Stomach (tissue), 9 donors: ENCODE data around the gene CPED1. TPM values are rescaled to one million over a fixed set of nuclear protein-coding genes. Genes with fewer than 3 reads are reported as not detected.
"Not testable (repeated sequence)": the region's sequence is repeated elsewhere in the genome, so short reads cannot be mapped to it uniquely, and the experiment has no call there.

Source experiments
- DNase-seq, 2 donors: peaks; one replicate each; pipeline versions ENCODE4 v3.0.0 to v3.0.0-alpha.2; 2013 to 2019
- H3K27ac ChIP-seq, 5 donors: fragments of 200-600 bp in 4 of 5; sonication (generic) in 4 of 5; one replicate each; pipeline ENCODE4 v1.5.1; 2013 to 2019; ENCODE audit warnings: mild to moderate bottlenecking in 1 of 5, moderate library complexity in 1 of 5
- H3K27me3 ChIP-seq, 3 donors: fragments of 200-600 bp; sonication (generic); one replicate each; pipeline ENCODE4 v1.5.1; 2017 to 2019; ENCODE audit warnings: mixed run types in 1 of 3
- H3K36me3 ChIP-seq, 4 donors: fragments of 200-600 bp; sonication (generic); 1 replicate in 3 of 4; 2 replicates in 1 of 4; pipeline ENCODE4 v1.5.1; 2016 to 2019
- H3K4me1 ChIP-seq, 4 donors: fragments of 200-600 bp; sonication (generic); one replicate each; pipeline ENCODE4 v1.5.1; 2016 to 2019
- H3K4me3 ChIP-seq, 4 donors: fragments of 200-600 bp; sonication (generic) in 3 of 4; one replicate each; pipeline ENCODE4 v1.5.1; 2016 to 2019; ENCODE audit warnings: mild to moderate bottlenecking in 1 of 4
- H3K9me3 ChIP-seq, 4 donors: fragments of 200-600 bp; sonication (generic); one replicate each; pipeline ENCODE4 v1.5.1; 2016 to 2019
- CTCF ChIP-seq, 7 experiments: fragments of 450-650 bp in 4 of 7; fragments of 200-600 bp in 3 of 7; sonication (generic) in 3 of 7; IDR thresholded peaks; one replicate each; pipeline ENCODE4 v1.5.1; 2016 to 2019; ENCODE audit warnings: antibody characterized with exemption in 7 of 7, control low read depth in 2 of 7, mild to moderate bottlenecking in 1 of 7
- EP300 ChIP-seq: sonication (generic); formaldehyde crosslinking; IDR thresholded peaks from one replicate; pipeline ENCODE4 v1.6.1; 2017; ENCODE audit warnings: antibody characterized with exemption
- POLR2A ChIP-seq, 4 donors: fragments of 450-650 bp; IDR thresholded peaks; one replicate each; pipeline ENCODE4 v1.6.1; 2016; ENCODE audit warnings: antibody characterized with exemption in 4 of 4, control low read depth in 2 of 4, mild to moderate bottlenecking in 1 of 4, moderate library complexity in 1 of 4
- POLR2AphosphoS5 ChIP-seq, 3 donors: sonication (generic); formaldehyde crosslinking; IDR thresholded peaks; one replicate each; pipeline ENCODE4 v1.6.1; 2016; ENCODE audit warnings: antibody characterized with exemption in 3 of 3
- WGBS, 5 donors: extraction: QIAGEN DNeasy Blood & Tissue Kit in 3 of 5; methylation state at CpG; one replicate each; pipeline versions ENCODE4 v1.1.5 to v1.1.7; 2013 to 2018; 5-methylcytosine and 5-hydroxymethylcytosine counted together
- intact Hi-C: fragments of 100-400 bp; cut with DNase I; formaldehyde crosslinking; loops from one replicate; pipeline ENCODE4 v1.15.1; 2023; ENCODE audit warnings: low total_unique reads
- polyA plus RNA-seq, 3 donors: library from polyadenylated mRNA; stranded (reverse); fragments of 200-250 nt; gene quantifications; one replicate each; pipeline ENCODE4 v1.2.3, GENCODE V29; 2013
- total RNA-seq, 5 donors: library from RNA; depleted of rRNA; stranded (reverse); fragments of >200 nt; gene quantifications; one replicate each; pipeline versions ENCODE4 v1.1.0 to v1.2.3, GENCODE V29; 2014 to 2016
- donor health status: healthy with polysubstance abuse.
- donor health status: Bipolar disorder and iron deficiency.
- donor health status: healthy.

CPED1 gene
- total and polyA plus RNA-seq, 8 donors: 3.0 to 58.7 (median 15.9) TPM

- DNase-seq: no peak
- intact Hi-C loops: no loop called here
- no peak overlapping the region for H3K27ac ChIP-seq
- peaks cover 0 to 30% (median 6%) of the 10 kb centered on the region in 4 donors for H3K4me1 ChIP-seq
- no peaks in the 10 kb centered on the region for H3K27me3 ChIP-seq
- H3K4me3 ChIP-seq: no peak overlapping the region
- H3K9me3 ChIP-seq: no peaks in the 10 kb centered on the region
- H3K36me3 ChIP-seq: no peaks in the 10 kb centered on the region
- WGBS, 5 donors: 80 to 90% (median 86%) methylated on average over 5 of the region's 5 CpGs
- TF ChIP-seq POLR2A (IDR thresholded peaks at IDR 0.05) (no peak), POLR2AphosphoS5 (IDR thresholded peaks at IDR 0.05) (no peak), EP300 (no peak), CTCF (IDR thresholded peaks at IDR 0.05) (no peak)
Observed at GRCh38 chr7:121030308-121030707, 41.8 kb downstream of the CPED1 start.

DNA sequence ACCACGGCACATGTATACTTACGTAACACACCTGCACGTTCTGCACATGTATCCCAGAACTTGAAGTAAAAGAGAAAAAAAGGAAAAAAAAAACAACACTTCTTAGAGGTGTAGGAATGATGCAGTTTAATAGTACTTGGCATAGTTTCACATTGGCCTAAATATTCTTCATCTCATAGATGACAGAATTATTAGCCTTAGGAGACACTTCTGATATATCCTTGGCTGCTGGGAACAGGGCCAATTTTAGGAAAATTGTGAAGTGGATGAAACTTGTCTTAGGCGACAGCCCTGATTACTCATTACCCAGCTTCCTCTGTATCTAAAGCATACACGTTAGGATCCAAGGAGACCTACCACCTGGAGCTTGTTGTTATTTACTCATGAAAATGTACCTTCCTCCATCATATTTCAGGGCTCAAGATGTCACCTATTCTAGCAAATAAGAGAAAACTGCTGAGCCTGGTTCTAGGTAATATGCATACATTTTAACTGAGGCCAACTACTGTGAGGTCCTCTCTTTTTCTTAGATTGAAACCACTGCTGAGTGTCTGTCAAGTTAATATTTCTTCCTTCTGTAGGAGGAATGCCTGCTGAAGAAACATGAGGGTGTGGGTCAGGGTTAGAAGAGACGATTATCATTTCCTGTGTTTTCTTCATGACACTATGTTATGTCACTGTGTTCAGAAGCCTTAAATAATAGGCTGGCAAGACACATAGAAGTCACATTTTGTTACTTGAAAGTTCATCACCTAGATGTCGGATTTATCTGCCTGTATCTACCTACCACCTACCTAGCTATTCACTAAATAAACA is 44.3 kb downstream of the CPED1 start:
- DNase-seq: no peak
- Histone ChIP-seq H3K27me3 (no peaks in the 10 kb centered on the region), H3K9me3 (no peaks in the 10 kb centered on the region), H3K4me1 (peaks cover 0 to 26% (median 5%) of the 10 kb centered on the region in 4 donors), H3K27ac (peak overlapping the region in 1 of 5 donors; percentile 27), H3K4me3 (no peak overlapping the region), H3K36me3 (no peaks in the 10 kb centered on the region)
- 53 to 62% (median 59%) methylated on average over 7 of the region's 7 CpGs for WGBS, 5 donors
- TF ChIP-seq CTCF (IDR thresholded peaks at IDR 0.05) (no peak), EP300 (no peak), POLR2A (IDR thresholded peaks at IDR 0.05) (no peak), POLR2AphosphoS5 (IDR thresholded peaks at IDR 0.05) (no peak)
- intact Hi-C loops: no loop called here

GRCh38 chr7:121034929-121035328 is 46.4 kb downstream of the CPED1 start:
- Histone ChIP-seq H3K4me3 (no peak overlapping the region), H3K36me3 (no peaks in the 10 kb centered on the region), H3K4me1 (peaks cover 0 to 11% (median 0%) of the 10 kb centered on the region in 4 donors), H3K9me3 (no peaks in the 10 kb centered on the region), H3K27me3 (no peaks in the 10 kb centered on the region), H3K27ac (no peak overlapping the region)
- TF ChIP-seq POLR2A (IDR thresholded peaks at IDR 0.05): no peak
- no peak for TF ChIP-seq POLR2AphosphoS5 (IDR thresholded peaks at IDR 0.05)
- TF ChIP-seq EP300: no peak
- no peak for TF ChIP-seq CTCF (IDR thresholded peaks at IDR 0.05)
- intact Hi-C loops: no loop called here
- no peak for DNase-seq

- H3K27me3 ChIP-seq, DNase-seq, intact Hi-C loops, H3K4me3 ChIP-seq, H3K9me3 ChIP-seq, H3K27ac ChIP-seq, H3K36me3 ChIP-seq: not testable (repeated sequence)
- H3K4me1 ChIP-seq: peaks cover 0 to 21% (median 3%) of the 10 kb centered on the region in 4 donors
Observed at GRCh38 chr7:121036776-121037175, 48.3 kb downstream of the CPED1 start.

GRCh38 chr7:121037329-121037728 is 48.8 kb downstream of the CPED1 start:
- intact Hi-C loops, H3K4me3 ChIP-seq, H3K27ac ChIP-seq, H3K27me3 ChIP-seq, H3K9me3 ChIP-seq, H3K36me3 ChIP-seq, DNase-seq: not testable (repeated sequence)
- H3K4me1 ChIP-seq: peaks cover 0 to 27% (median 3%) of the 10 kb centered on the region in 4 donors
- 80 to 91% (median 83%) methylated on average over 2 of the region's 2 CpGs for WGBS, 5 donors
